DOHH2 (cell line): ENCODE results near the gene KLHL2.

Experiments used
- H3F3A ChIP-seq: fragments of 200-600 bp; sonication (generic), shearing (Covaris generic); 2 replicates; pipeline ENCODE4 v1.6.0; 2016; ENCODE audit warnings: antibody characterized with exemption, mild to moderate bottlenecking; ENCODE audit not compliant: control insufficient read depth, insufficient read depth
- H3K27ac ChIP-seq: fragments of 200-600 bp; sonication (generic); 2 replicates; pipeline ENCODE4 v1.5.1; 2014; ENCODE audit warnings: low read depth, mild to moderate bottlenecking, low read length, moderate library complexity
- H3K27me3 ChIP-seq: fragments of 200-600 bp; sonication (generic); 2 replicates; pipeline ENCODE4 v1.6.1; 2014; ENCODE audit warnings: mild to moderate bottlenecking, low read length, mixed read lengths; ENCODE audit not compliant: control insufficient read depth
- H3K36me3 ChIP-seq: fragments of 200-600 bp; sonication (generic); 2 replicates; pipeline ENCODE4 v1.6.1; 2014; ENCODE audit warnings: mild to moderate bottlenecking, low read length, moderate library complexity, mixed read lengths; ENCODE audit not compliant: control insufficient read depth
- H3K4me1 ChIP-seq: fragments of 200-600 bp; sonication (generic); 2 replicates; pipeline ENCODE4 v1.6.1; 2014; ENCODE audit warnings: mild to moderate bottlenecking, low read length, mixed read lengths; ENCODE audit not compliant: control insufficient read depth
- H3K4me2 ChIP-seq: fragments of 200-600 bp; sonication (generic); 2 replicates; pipeline ENCODE4 v1.6.0; 2014; ENCODE audit warnings: mild to moderate bottlenecking, low read length, moderate library complexity
- H3K4me3 ChIP-seq: fragments of 200-600 bp; sonication (generic); 2 replicates; pipeline ENCODE4 v1.5.1; 2014; ENCODE audit warnings: mild to moderate bottlenecking, low read length, mixed read lengths
- H3K79me2 ChIP-seq: fragments of 200-600 bp; sonication (generic); 2 replicates; pipeline ENCODE4 v1.6.1; 2014; ENCODE audit warnings: mild to moderate bottlenecking, low read length, mixed read lengths; ENCODE audit not compliant: control insufficient read depth
- H3K9me2 ChIP-seq: fragments of 200-600 bp; sonication (generic); replicated peaks from 2 replicates; pipeline ENCODE4 v1.6.1; 2014; ENCODE audit warnings: mild to moderate bottlenecking, low read length, mixed read lengths; ENCODE audit not compliant: control insufficient read depth
- H3K9me3 ChIP-seq: fragments of 200-600 bp; sonication (generic); 2 replicates; pipeline ENCODE4 v1.6.1; 2014; ENCODE audit warnings: antibody characterized with exemption, low read length, mixed read lengths; ENCODE audit not compliant: control insufficient read depth, insufficient read depth
- H4K20me1 ChIP-seq: fragments of 200-600 bp; sonication (generic); 2 replicates; pipeline ENCODE4 v1.6.0; 2014; ENCODE audit warnings: low read depth, mild to moderate bottlenecking, antibody characterized with exemption, low read length, moderate library complexity; ENCODE audit not compliant: control insufficient read depth, insufficient read depth
- EZH2phosphoT487 ChIP-seq: fragments of 200-600 bp; sonication (generic); IDR thresholded peaks from 2 replicates; pipeline ENCODE4 v1.6.1; 2017; ENCODE audit warnings: borderline replicate concordance, mild to moderate bottlenecking, antibody characterized with exemption, low read length, moderate library complexity, mixed read lengths
- TF ChIP-seq, protein P1 (sequence below): fragments of 200-600 bp; sonication (generic); IDR thresholded peaks from one replicate; pipeline ENCODE4 v1.5.1; 2014; ENCODE audit warnings: antibody characterized with exemption, mild to moderate bottlenecking, low read depth, low read length; ENCODE audit not compliant: poor library complexity, severe bottlenecking

KLHL2 gene

GRCh38 chr4:165302658-165303057 is 95.3 kb downstream of the KLHL2 start:
- no peak overlapping the region for H3K27ac ChIP-seq
- TF ChIP-seq EZH2phosphoT487, result no peak
- TF ChIP-seq, protein P1, sequence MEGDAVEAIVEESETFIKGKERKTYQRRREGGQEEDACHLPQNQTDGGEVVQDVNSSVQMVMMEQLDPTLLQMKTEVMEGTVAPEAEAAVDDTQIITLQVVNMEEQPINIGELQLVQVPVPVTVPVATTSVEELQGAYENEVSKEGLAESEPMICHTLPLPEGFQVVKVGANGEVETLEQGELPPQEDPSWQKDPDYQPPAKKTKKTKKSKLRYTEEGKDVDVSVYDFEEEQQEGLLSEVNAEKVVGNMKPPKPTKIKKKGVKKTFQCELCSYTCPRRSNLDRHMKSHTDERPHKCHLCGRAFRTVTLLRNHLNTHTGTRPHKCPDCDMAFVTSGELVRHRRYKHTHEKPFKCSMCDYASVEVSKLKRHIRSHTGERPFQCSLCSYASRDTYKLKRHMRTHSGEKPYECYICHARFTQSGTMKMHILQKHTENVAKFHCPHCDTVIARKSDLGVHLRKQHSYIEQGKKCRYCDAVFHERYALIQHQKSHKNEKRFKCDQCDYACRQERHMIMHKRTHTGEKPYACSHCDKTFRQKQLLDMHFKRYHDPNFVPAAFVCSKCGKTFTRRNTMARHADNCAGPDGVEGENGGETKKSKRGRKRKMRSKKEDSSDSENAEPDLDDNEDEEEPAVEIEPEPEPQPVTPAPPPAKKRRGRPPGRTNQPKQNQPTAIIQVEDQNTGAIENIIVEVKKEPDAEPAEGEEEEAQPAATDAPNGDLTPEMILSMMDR, result no peak
- no peaks in the 10 kb centered on the region for H3K9me3 ChIP-seq
- H4K20me1 ChIP-seq, result no peaks in the 10 kb centered on the region
- no peak overlapping the region for H3K4me3 ChIP-seq
- H3K27me3 ChIP-seq, result no peaks in the 10 kb centered on the region
- no peaks in the 10 kb centered on the region for H3F3A ChIP-seq
- H3K79me2 ChIP-seq, result no peaks in the 10 kb centered on the region
- peaks cover 22% of the 10 kb centered on the region for H3K36me3 ChIP-seq
- no peaks in the 10 kb centered on the region for H3K9me2 ChIP-seq
- no peaks in the 10 kb centered on the region for H3K4me1 ChIP-seq
- H3K4me2 ChIP-seq, result no peak overlapping the region

DNA sequence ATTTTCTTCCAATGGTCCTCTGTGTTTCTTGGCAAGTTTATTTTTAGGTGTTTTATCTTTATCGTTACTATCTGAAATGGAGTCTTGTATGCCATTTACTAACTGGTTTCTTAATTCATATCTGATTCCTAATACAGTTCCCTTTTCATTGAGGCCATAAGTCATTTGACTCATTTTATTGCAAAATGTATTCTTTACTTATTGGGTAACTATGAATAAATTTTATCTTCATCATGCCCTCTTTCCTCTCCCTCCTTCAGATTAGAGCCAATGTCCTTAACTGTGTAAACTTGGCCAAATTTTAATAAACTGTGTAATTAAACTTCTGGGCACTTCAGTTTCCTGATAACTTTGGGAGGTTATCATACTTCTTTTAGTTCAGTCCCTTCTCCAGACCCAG is 100.8 kb downstream of the KLHL2 start:
- no peaks in the 10 kb centered on the region for H3K79me2 ChIP-seq
- no peaks in the 10 kb centered on the region for H3K4me1 ChIP-seq
- no peaks in the 10 kb centered on the region for H3K9me2 ChIP-seq
- H3K27me3 ChIP-seq, result no peaks in the 10 kb centered on the region
- H3K4me2 ChIP-seq, result no peak overlapping the region
- H3K9me3 ChIP-seq, result no peaks in the 10 kb centered on the region
- H4K20me1 ChIP-seq, result no peaks in the 10 kb centered on the region
- no peaks in the 10 kb centered on the region for H3F3A ChIP-seq
- no peak overlapping the region for H3K27ac ChIP-seq
- no peak overlapping the region for H3K4me3 ChIP-seq
- no peak for TF ChIP-seq EZH2phosphoT487
- TF ChIP-seq, protein P1, result no peak
- peaks cover 24% of the 10 kb centered on the region for H3K36me3 ChIP-seq

GRCh38 chr4:165308606-165309005 is 101.2 kb downstream of the KLHL2 start:
- no peaks in the 10 kb centered on the region for H3F3A ChIP-seq
- H3K36me3 ChIP-seq, result peaks cover 24% of the 10 kb centered on the region
- no peaks in the 10 kb centered on the region for H4K20me1 ChIP-seq
- H3K9me3 ChIP-seq, result no peaks in the 10 kb centered on the region
- H3K9me2 ChIP-seq, result no peaks in the 10 kb centered on the region
- no peak overlapping the region for H3K27ac ChIP-seq
- no peaks in the 10 kb centered on the region for H3K4me1 ChIP-seq
- H3K4me2 ChIP-seq, result no peak overlapping the region
- TF ChIP-seq, protein P1, result no peak
- no peak for TF ChIP-seq EZH2phosphoT487
- no peak overlapping the region for H3K4me3 ChIP-seq
- H3K79me2 ChIP-seq, result no peaks in the 10 kb centered on the region
- H3K27me3 ChIP-seq, result no peaks in the 10 kb centered on the region

GRCh38 chr4:165309456-165309855 is 102.1 kb downstream of the KLHL2 start:
- H3K36me3 ChIP-seq, result peaks cover 30% of the 10 kb centered on the region
- H4K20me1 ChIP-seq, result no peaks in the 10 kb centered on the region
- no peak overlapping the region for H3K27ac ChIP-seq
- H3K4me1 ChIP-seq, result no peaks in the 10 kb centered on the region
- TF ChIP-seq, protein P1, result no peak
- TF ChIP-seq EZH2phosphoT487, result no peak
- no peaks in the 10 kb centered on the region for H3F3A ChIP-seq
- no peak overlapping the region for H3K4me3 ChIP-seq
- no peaks in the 10 kb centered on the region for H3K9me3 ChIP-seq
- no peaks in the 10 kb centered on the region for H3K27me3 ChIP-seq
- H3K9me2 ChIP-seq, result no peaks in the 10 kb centered on the region
- no peaks in the 10 kb centered on the region for H3K79me2 ChIP-seq
- H3K4me2 ChIP-seq, result no peak overlapping the region
